Measurements from ENCODE around the gene MUC3A. TPM values are rescaled to one million over a fixed set of nuclear protein-coding genes. Genes with fewer than 3 reads are reported as not detected.

Gene MUC3A
- total and polyA plus RNA-seq, 2 experiments from 2014 or later = 16.3 to 44.4 TPM

DNA sequence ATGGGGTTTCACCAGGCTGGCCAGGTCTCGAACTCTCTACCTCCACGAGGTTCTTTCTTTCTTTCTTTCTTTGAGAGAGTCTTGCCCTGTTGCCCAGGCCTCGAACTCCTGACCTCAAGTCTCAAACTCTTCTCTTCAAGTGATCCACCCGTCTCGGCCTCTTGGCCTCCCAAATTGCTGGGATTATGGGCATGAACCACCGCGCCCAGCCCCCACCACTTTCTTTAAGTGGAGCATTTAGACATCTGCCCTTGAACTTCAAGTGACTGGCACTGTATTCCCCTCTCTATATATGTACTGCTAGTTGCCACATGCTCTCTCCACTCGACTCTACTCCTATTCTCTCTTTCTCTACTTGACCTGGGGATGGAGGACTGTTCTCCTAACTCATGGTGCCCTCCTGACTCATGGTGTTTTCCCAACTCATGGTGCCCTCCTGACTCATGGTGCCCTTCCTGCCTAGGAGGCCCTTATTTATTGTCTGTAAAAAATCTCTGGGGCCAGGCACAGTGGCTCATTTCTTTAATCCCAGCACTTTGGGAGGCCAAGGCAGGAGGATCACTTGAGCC is 34.4 kb upstream of the MUC3A start:
- no peaks in the 10 kb centered on the region for H3K79me2 ChIP-seq (replicated peaks; ENCODE audit: insufficient read depth)
- Mint-ChIP-seq H3K36me3 (ENCODE audit: low read depth) (no peaks in the 10 kb centered on the region), H3K4me3 (no peak overlapping the region), H3K9me3 (no peaks in the 10 kb centered on the region), H3K27ac (no peak overlapping the region), H3K4me1 (peaks cover 4% of the 10 kb centered on the region; the same call in 2 of the 3 replicates), H3K27me3 (ENCODE audit: insufficient read depth, low read depth, poor library complexity) (peaks cover 8% of the 10 kb centered on the region)
- no peaks in the 10 kb centered on the region for H3K36me3 ChIP-seq (ENCODE audit: insufficient read depth)
- H3K4me2 ChIP-seq = no peak overlapping the region
- no peaks in the 10 kb centered on the region for H4K20me1 ChIP-seq (replicated peaks; ENCODE audit: insufficient read depth)
- no peak overlapping the region for H3K4me3 ChIP-seq
- H3F3A ChIP-seq (replicated peaks; ENCODE audit: low read depth) = no peaks in the 10 kb centered on the region
- H3K9me2 ChIP-seq (ENCODE audit: insufficient read depth) = no peaks in the 10 kb centered on the region
- no peak overlapping the region for H2AFZ ChIP-seq
- no peak for TF ChIP-seq JUNB (IDR thresholded peaks at IDR 0.05; ENCODE audit: unreplicated experiment)
- no peak for TF ChIP-seq REST (IDR thresholded peaks at IDR 0.05; ENCODE audit: unreplicated experiment)
- no peak for TF ChIP-seq CREB1 (CRISPR knock-in tag; IDR thresholded peaks at IDR 0.05; ENCODE audit: low read depth)
- TF ChIP-seq POLR2AphosphoS5 (IDR thresholded peaks at IDR 0.05; ENCODE audit: low read depth) = no peak
- TF ChIP-seq ZNF114 (CRISPR knock-in tag; IDR thresholded peaks at IDR 0.05) = no peak
- no peak for TF ChIP-seq STAT1 (IDR thresholded peaks at IDR 0.05; ENCODE audit: unreplicated experiment)
- no peak for TF ChIP-seq CTCF (conservative IDR thresholded peaks at IDR 0.05; ENCODE audit: low read depth in 2 of 2)
- TF ChIP-seq ZNF331 (CRISPR knock-in tag; IDR thresholded peaks at IDR 0.05; ENCODE audit: low read depth) = no peak
- no peak for TF ChIP-seq NANOG (IDR thresholded peaks at IDR 0.05; ENCODE audit: borderline replicate concordance)
- no peak for TF ChIP-seq EZH2 (IDR thresholded peaks at IDR 0.05; ENCODE audit: low read depth, unreplicated experiment)
- TF ChIP-seq, protein P1, sequence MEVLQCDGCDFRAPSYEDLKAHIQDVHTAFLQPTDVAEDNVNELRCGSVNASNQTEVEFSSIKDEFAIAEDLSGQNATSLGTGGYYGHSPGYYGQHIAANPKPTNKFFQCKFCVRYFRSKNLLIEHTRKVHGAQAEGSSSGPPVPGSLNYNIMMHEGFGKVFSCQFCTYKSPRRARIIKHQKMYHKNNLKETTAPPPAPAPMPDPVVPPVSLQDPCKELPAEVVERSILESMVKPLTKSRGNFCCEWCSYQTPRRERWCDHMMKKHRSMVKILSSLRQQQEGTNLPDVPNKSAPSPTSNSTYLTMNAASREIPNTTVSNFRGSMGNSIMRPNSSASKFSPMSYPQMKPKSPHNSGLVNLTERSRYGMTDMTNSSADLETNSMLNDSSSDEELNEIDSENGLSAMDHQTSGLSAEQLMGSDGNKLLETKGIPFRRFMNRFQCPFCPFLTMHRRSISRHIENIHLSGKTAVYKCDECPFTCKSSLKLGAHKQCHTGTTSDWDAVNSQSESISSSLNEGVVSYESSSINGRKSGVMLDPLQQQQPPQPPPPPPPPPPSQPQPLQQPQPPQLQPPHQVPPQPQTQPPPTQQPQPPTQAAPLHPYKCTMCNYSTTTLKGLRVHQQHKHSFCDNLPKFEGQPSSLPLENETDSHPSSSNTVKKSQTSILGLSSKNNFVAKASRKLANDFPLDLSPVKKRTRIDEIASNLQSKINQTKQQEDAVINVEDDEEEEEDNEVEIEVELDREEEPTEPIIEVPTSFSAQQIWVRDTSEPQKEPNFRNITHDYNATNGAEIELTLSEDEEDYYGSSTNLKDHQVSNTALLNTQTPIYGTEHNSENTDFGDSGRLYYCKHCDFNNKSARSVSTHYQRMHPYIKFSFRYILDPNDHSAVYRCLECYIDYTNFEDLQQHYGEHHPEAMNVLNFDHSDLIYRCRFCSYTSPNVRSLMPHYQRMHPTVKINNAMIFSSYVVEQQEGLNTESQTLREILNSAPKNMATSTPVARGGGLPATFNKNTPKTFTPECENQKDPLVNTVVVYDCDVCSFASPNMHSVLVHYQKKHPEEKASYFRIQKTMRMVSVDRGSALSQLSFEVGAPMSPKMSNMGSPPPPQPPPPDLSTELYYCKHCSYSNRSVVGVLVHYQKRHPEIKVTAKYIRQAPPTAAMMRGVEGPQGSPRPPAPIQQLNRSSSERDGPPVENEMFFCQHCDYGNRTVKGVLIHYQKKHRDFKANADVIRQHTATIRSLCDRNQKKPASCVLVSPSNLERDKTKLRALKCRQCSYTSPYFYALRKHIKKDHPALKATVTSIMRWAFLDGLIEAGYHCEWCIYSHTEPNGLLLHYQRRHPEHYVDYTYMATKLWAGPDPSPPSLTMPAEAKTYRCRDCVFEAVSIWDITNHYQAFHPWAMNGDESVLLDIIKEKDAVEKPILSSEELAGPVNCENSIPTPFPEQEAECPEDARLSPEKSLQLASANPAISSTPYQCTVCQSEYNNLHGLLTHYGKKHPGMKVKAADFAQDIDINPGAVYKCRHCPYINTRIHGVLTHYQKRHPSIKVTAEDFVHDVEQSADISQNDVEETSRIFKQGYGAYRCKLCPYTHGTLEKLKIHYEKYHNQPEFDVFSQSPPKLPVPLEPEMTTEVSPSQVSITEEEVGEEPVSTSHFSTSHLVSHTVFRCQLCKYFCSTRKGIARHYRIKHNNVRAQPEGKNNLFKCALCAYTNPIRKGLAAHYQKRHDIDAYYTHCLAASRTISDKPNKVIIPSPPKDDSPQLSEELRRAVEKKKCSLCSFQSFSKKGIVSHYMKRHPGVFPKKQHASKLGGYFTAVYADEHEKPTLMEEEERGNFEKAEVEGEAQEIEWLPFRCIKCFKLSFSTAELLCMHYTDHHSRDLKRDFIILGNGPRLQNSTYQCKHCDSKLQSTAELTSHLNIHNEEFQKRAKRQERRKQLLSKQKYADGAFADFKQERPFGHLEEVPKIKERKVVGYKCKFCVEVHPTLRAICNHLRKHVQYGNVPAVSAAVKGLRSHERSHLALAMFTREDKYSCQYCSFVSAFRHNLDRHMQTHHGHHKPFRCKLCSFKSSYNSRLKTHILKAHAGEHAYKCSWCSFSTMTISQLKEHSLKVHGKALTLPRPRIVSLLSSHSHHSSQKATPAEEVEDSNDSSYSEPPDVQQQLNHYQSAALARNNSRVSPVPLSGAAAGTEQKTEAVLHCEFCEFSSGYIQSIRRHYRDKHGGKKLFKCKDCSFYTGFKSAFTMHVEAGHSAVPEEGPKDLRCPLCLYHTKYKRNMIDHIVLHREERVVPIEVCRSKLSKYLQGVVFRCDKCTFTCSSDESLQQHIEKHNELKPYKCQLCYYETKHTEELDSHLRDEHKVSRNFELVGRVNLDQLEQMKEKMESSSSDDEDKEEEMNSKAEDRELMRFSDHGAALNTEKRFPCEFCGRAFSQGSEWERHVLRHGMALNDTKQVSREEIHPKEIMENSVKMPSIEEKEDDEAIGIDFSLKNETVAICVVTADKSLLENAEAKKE (CRISPR knock-in tag; IDR thresholded peaks at IDR 0.05) = no peak
- TF ChIP-seq, protein P2, sequence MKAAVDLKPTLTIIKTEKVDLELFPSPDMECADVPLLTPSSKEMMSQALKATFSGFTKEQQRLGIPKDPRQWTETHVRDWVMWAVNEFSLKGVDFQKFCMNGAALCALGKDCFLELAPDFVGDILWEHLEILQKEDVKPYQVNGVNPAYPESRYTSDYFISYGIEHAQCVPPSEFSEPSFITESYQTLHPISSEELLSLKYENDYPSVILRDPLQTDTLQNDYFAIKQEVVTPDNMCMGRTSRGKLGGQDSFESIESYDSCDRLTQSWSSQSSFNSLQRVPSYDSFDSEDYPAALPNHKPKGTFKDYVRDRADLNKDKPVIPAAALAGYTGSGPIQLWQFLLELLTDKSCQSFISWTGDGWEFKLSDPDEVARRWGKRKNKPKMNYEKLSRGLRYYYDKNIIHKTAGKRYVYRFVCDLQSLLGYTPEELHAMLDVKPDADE (IDR thresholded peaks at IDR 0.05) = no peak
- no peak for TF ChIP-seq EZH2phosphoT487 (IDR thresholded peaks at IDR 0.05; ENCODE audit: unreplicated experiment)
- no peaks in the 10 kb centered on the region for H3K27me3 ChIP-seq (ENCODE audit: insufficient read depth)
- DNase-seq (ENCODE audit: low spot score) (no peak), ATAC-seq (no peak)
- H3K27ac ChIP-seq (ENCODE audit: low read depth) = no peak overlapping the region
- H3K4me1 ChIP-seq (ENCODE audit: insufficient read depth) = peaks cover 9% of the 10 kb centered on the region; the same call in 1 of the 2 replicates
